H9 (cell line): ENCODE measurements around the gene FAM221B. TPM values are rescaled to one million over a fixed set of nuclear protein-coding genes. Genes with fewer than 3 reads are reported as not detected.

ENCODE experiments used
- DNase-seq: peaks from one replicate; pipeline ENCODE4 v3.0.0-alpha.2; 2017
- H2AFZ ChIP-seq: one replicate; pipeline ENCODE4 v1.6.1; 2013; ENCODE audit warnings: mild to moderate bottlenecking, low read length, control low read depth, moderate library complexity
- H2AK5ac ChIP-seq: 2 replicates; pipeline ENCODE4 v1.6.1; 2013; ENCODE audit warnings: low read length, control low read depth, mixed read lengths; ENCODE audit not compliant: insufficient read length
- H2BK120ac ChIP-seq: one replicate; pipeline ENCODE4 v1.6.1; 2013; ENCODE audit warnings: low read depth, mild to moderate bottlenecking, low read length, control low read depth, inconsistent platforms; ENCODE audit not compliant: poor library complexity, severe bottlenecking
- H2BK12ac ChIP-seq: 2 replicates; pipeline ENCODE4 v1.6.1; 2013; ENCODE audit warnings: low read length, control low read depth, mixed read lengths, low read depth; ENCODE audit not compliant: insufficient read length
- H2BK15ac ChIP-seq: 2 replicates; pipeline ENCODE4 v1.6.1; 2013; ENCODE audit warnings: low read depth, low read length, control low read depth
- H2BK20ac ChIP-seq: one replicate; pipeline ENCODE4 v1.6.1; 2013; ENCODE audit warnings: low read depth, mild to moderate bottlenecking, low read length, control low read depth, inconsistent platforms; ENCODE audit not compliant: poor library complexity, severe bottlenecking
- H2BK5ac ChIP-seq: 2 replicates; pipeline ENCODE4 v1.6.1; 2013; ENCODE audit warnings: low read length, control low read depth, mixed read lengths; ENCODE audit not compliant: insufficient read length
- H3K14ac ChIP-seq: 2 replicates; pipeline ENCODE4 v1.6.1; 2013; ENCODE audit warnings: low read length, control low read depth; ENCODE audit not compliant: insufficient read depth
- H3K18ac ChIP-seq: 2 replicates; pipeline ENCODE4 v1.6.1; 2013; ENCODE audit warnings: low read depth, mild to moderate bottlenecking, mixed read lengths, low read length, control low read depth; ENCODE audit not compliant: insufficient read length
- H3K23ac ChIP-seq: 2 replicates; pipeline ENCODE4 v1.6.1; 2013; ENCODE audit warnings: low read length, control low read depth, mixed read lengths, low read depth; ENCODE audit not compliant: insufficient read length
- H3K23me2 ChIP-seq: 2 replicates; pipeline ENCODE4 v1.6.1; 2013; ENCODE audit warnings: low read depth, mild to moderate bottlenecking, mixed read lengths, low read length, control low read depth; ENCODE audit not compliant: insufficient read length, poor library complexity, severe bottlenecking
- H3K27ac ChIP-seq: 2 replicates; pipeline ENCODE4 v1.5.1; 2013; ENCODE audit warnings: low read length, control low read depth, mixed read lengths, low read depth; ENCODE audit not compliant: insufficient read length
- H3K27me3 ChIP-seq: 2 replicates; pipeline ENCODE4 v1.6.1; 2013; ENCODE audit warnings: low read length, control low read depth, inconsistent platforms; ENCODE audit not compliant: insufficient read depth
- H3K4ac ChIP-seq: 2 replicates; pipeline ENCODE4 v1.6.1; 2013; ENCODE audit warnings: low read depth, mild to moderate bottlenecking, control low read depth, inconsistent platforms, low read length, moderate library complexity
- H3K4me1 ChIP-seq: 2 replicates; pipeline ENCODE4 v1.6.1; 2013; ENCODE audit warnings: low read length, control low read depth, inconsistent platforms; ENCODE audit not compliant: insufficient read depth
- H3K4me2 ChIP-seq: 2 replicates; pipeline ENCODE4 v1.6.1; 2013; ENCODE audit warnings: low read length, control low read depth, mixed read lengths; ENCODE audit not compliant: insufficient read length, insufficient read depth
- H3K56ac ChIP-seq: 2 replicates; pipeline ENCODE4 v1.6.1; 2013; ENCODE audit warnings: low read depth, mild to moderate bottlenecking, mixed read lengths, low read length, control low read depth; ENCODE audit not compliant: insufficient read length
- H3K79me1 ChIP-seq: 2 replicates; pipeline ENCODE4 v1.6.1; 2013; ENCODE audit warnings: low read depth, mild to moderate bottlenecking, moderate library complexity, low read length, control low read depth, inconsistent platforms; ENCODE audit not compliant: insufficient read depth, poor library complexity, severe bottlenecking
- H3K79me2 ChIP-seq: 2 replicates; pipeline ENCODE4 v1.6.1; 2013; ENCODE audit warnings: low read length, control low read depth, inconsistent platforms; ENCODE audit not compliant: insufficient read depth
- H3K9ac ChIP-seq: 2 replicates; pipeline ENCODE4 v1.6.1; 2013; ENCODE audit warnings: low read length, control low read depth, mixed read lengths; ENCODE audit not compliant: insufficient read length; ENCODE audit errors: extremely low read depth
- H3K9me3 ChIP-seq: one replicate; pipeline ENCODE4 v1.6.1; 2013; ENCODE audit warnings: low read depth, low read length, inconsistent platforms; ENCODE audit not compliant: control insufficient read depth
- H3T11ph ChIP-seq: one replicate; pipeline ENCODE4 v1.6.1; 2013; ENCODE audit warnings: mild to moderate bottlenecking, low read length, control low read depth, inconsistent platforms
- H4K20me1 ChIP-seq: one replicate; pipeline ENCODE4 v1.6.1; 2013; ENCODE audit not compliant: control insufficient read depth, insufficient read length, insufficient read depth
- H4K5ac ChIP-seq: 2 replicates; pipeline ENCODE4 v1.6.1; 2013; ENCODE audit warnings: low read depth, mild to moderate bottlenecking, mixed read lengths, low read length, control low read depth; ENCODE audit not compliant: insufficient read length
- H4K8ac ChIP-seq: replicated peaks from 2 replicates; pipeline ENCODE4 v1.6.1; 2013; ENCODE audit warnings: low read length, control low read depth, mixed read lengths, low read depth; ENCODE audit not compliant: insufficient read length
- H4K91ac ChIP-seq: 2 replicates; pipeline ENCODE4 v1.6.1; 2013; ENCODE audit warnings: low read depth, mild to moderate bottlenecking, moderate library complexity, mixed read lengths, low read length, control low read depth; ENCODE audit not compliant: insufficient read length
- H3K27ac Mint-ChIP-seq, 3 experiments: 2 replicates in 2 of 3; 3 replicates in 1 of 3; pipeline ENCODE4 v1.8.0; 2020 to 2021; ENCODE audit warnings: mixed read lengths in 3 of 3, mild to moderate bottlenecking in 1 of 3, moderate library complexity in 1 of 3
- H3K27me3 Mint-ChIP-seq: 2 replicates; pipeline ENCODE4 v1.8.0; 2021; ENCODE audit warnings: low read depth, mild to moderate bottlenecking, moderate library complexity, mixed read lengths
- H3K36me3 Mint-ChIP-seq, 3 experiments: 2 replicates in 2 of 3; 3 replicates in 1 of 3; pipeline ENCODE4 v1.8.0; 2020 to 2021; ENCODE audit warnings: low read depth in 3 of 3, mixed read lengths in 3 of 3; ENCODE audit not compliant: insufficient read depth in 1 of 3
- H3K4me1 Mint-ChIP-seq, 2 experiments: 2 replicates each; pipeline ENCODE4 v1.8.0; 2020; ENCODE audit warnings: mixed read lengths in 2 of 2
- H3K4me3 Mint-ChIP-seq, 2 experiments: 2 replicates in 1 of 2; 3 replicates in 1 of 2; pipeline ENCODE4 v1.8.0; 2020 to 2021; ENCODE audit warnings: mild to moderate bottlenecking in 2 of 2, mixed read lengths in 2 of 2, moderate library complexity in 1 of 2
- H3K9me3 Mint-ChIP-seq, 2 experiments: 2 replicates in 1 of 2; 3 replicates in 1 of 2; pipeline ENCODE4 v1.8.0; 2020; ENCODE audit warnings: mild to moderate bottlenecking in 2 of 2, mixed read lengths in 2 of 2, moderate library complexity in 1 of 2
- WGBS: extraction: QIAGEN DNeasy Blood & Tissue Kit; methylation state at CpG from one replicate; pipeline ENCODE4 v1.1.7; 2013; ENCODE audit warnings: missing lambda C conversion rate, low lambda C conversion rate, mixed read lengths; ENCODE audit not compliant: insufficient read length; ENCODE audit errors: extremely low coverage; 5-methylcytosine and 5-hydroxymethylcytosine counted together
- total RNA-seq: library from RNA; stranded (reverse); gene quantifications from 2 replicates; pipeline ENCODE4 v1.2.1, GENCODE V29; 2021
- TF ChIP-seq, protein P1 (sequence below): fragments of 200-600 bp; sonication (generic); conservative IDR thresholded peaks from 3 replicates; pipeline ENCODE4 v1.8.0; 2021; ENCODE audit warnings: antibody characterized with exemption, mild to moderate bottlenecking

The FAM221B gene
- total RNA-seq, 1 experiment from 2014 or later, result not detected

DNA sequence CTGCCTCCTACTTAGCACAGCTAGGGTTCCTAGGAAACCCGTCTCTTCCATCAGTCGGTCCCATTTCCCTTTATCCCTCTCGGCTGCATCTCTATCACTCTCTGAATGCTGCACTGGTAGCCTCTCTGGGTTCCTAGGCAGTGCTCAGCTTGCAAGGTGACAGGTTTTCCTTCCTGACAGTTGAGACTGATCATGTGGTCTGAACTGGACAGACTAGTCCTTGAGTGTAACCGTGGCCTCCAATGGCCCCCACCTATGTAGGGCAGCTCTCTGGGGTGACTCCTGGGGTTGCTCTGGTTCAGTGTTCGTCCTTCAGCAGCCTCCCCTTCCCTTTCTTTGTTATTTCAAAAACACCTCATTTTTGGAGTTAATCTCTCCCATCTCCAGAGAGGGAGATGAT lies 4.3 kb upstream of the FAM221B start:
- Histone ChIP-seq H2AFZ (no peak overlapping the region), H3K4me2 (no peak overlapping the region), H4K5ac (no peak overlapping the region), H3K79me1 (no peaks in the 10 kb centered on the region), H3T11ph (no peak overlapping the region), H3K56ac (no peak overlapping the region), H4K8ac (no peak overlapping the region), H3K27ac (no peak overlapping the region), H3K9ac (no peak overlapping the region), H3K23ac (no peak overlapping the region), H2AK5ac (no peak overlapping the region), H3K9me3 (no peaks in the 10 kb centered on the region), H3K4ac (no peak overlapping the region), H3K23me2 (peaks cover 12% of the 10 kb centered on the region), H3K18ac (no peak overlapping the region), H2BK120ac (no peak overlapping the region), H2BK5ac (no peak overlapping the region), H3K27me3 (no peaks in the 10 kb centered on the region), H2BK20ac (no peak overlapping the region), H2BK12ac (no peak overlapping the region), H4K20me1 (no peaks in the 10 kb centered on the region), H3K79me2 (no peaks in the 10 kb centered on the region), H2BK15ac (no peak overlapping the region), H3K14ac (no peak overlapping the region; the same call in 1 of the 2 replicates), H3K4me1 (0 out of 2 replicates have a peak, but pooled peaks cover 2% of the 10 kb centered on the region), H4K91ac (no peak overlapping the region)
- H3K9me3 Mint-ChIP-seq, result no peaks in the 10 kb centered on the region
- no peak overlapping the region for H3K27ac Mint-ChIP-seq
- no CpG with 5 or more reads among the region's 5 CpGs for WGBS
- H3K36me3 Mint-ChIP-seq, result no peaks in the 10 kb centered on the region; a peak in 1 of 7 replicates
- H3K27me3 Mint-ChIP-seq, result peaks cover 6% of the 10 kb centered on the region
- H3K4me1 Mint-ChIP-seq, result peaks cover 24 to 30% of the 10 kb centered on the region in 2 experiments
- TF ChIP-seq, protein P1, sequence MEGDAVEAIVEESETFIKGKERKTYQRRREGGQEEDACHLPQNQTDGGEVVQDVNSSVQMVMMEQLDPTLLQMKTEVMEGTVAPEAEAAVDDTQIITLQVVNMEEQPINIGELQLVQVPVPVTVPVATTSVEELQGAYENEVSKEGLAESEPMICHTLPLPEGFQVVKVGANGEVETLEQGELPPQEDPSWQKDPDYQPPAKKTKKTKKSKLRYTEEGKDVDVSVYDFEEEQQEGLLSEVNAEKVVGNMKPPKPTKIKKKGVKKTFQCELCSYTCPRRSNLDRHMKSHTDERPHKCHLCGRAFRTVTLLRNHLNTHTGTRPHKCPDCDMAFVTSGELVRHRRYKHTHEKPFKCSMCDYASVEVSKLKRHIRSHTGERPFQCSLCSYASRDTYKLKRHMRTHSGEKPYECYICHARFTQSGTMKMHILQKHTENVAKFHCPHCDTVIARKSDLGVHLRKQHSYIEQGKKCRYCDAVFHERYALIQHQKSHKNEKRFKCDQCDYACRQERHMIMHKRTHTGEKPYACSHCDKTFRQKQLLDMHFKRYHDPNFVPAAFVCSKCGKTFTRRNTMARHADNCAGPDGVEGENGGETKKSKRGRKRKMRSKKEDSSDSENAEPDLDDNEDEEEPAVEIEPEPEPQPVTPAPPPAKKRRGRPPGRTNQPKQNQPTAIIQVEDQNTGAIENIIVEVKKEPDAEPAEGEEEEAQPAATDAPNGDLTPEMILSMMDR, result no peak
- H3K4me3 Mint-ChIP-seq, result no peak overlapping the region
- DNase-seq, result no peak
